IPS-20b (cell line): Measurements from ENCODE around the gene NDE1.

ENCODE experiments used
- H3K27ac ChIP-seq: one replicate; pipeline ENCODE4 v1.5.1; 2013; ENCODE audit warnings: low read length
- H3K27me3 ChIP-seq: 2 replicates; pipeline ENCODE4 v1.6.1; 2013; ENCODE audit warnings: mild to moderate bottlenecking, low read length, inconsistent platforms; ENCODE audit not compliant: insufficient read depth
- H3K36me3 ChIP-seq: 2 replicates; pipeline ENCODE4 v1.6.1; 2013; ENCODE audit warnings: low read depth, mild to moderate bottlenecking, inconsistent platforms, low read length, moderate library complexity; ENCODE audit not compliant: insufficient read depth
- H3K4me1 ChIP-seq: 2 replicates; pipeline ENCODE4 v1.6.1; 2013; ENCODE audit warnings: mild to moderate bottlenecking, control low read depth, inconsistent platforms, low read length, moderate library complexity; ENCODE audit not compliant: insufficient read depth
- H3K4me3 ChIP-seq: 2 replicates; pipeline ENCODE4 v1.5.1; 2013; ENCODE audit warnings: mild to moderate bottlenecking, low read length, inconsistent platforms
- H3K9ac ChIP-seq: 2 replicates; pipeline ENCODE4 v1.6.1; 2013; ENCODE audit warnings: low read depth, mild to moderate bottlenecking, inconsistent platforms, low read length, moderate library complexity
- H3K9me3 ChIP-seq: 2 replicates; pipeline ENCODE4 v1.6.1; 2013; ENCODE audit warnings: mild to moderate bottlenecking, low read depth, low read length, inconsistent platforms; ENCODE audit not compliant: insufficient read depth

Gene NDE1

DNA sequence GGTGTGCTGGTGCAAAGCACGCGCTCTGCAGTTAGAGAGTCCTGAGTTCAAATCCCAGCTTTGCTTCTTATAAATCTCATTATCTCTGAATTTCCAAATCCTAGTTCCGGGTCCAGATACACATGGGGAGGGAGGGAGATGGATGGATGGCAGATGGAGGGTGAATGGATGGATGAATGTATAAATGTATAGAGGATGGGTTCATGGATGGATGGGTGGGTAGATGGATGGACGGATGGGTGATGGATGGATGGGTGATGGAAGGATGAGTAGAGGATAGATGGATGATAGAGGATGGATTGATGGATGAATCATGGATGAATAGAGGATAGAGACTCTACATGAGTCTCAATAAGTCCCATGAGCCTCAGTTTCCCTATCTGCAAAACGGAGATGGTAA is 116.9 kb downstream of the NDE1 start:
- Histone ChIP-seq H3K27ac (no peak overlapping the region), H3K9ac (no peak overlapping the region), H3K4me1 (no peaks in the 10 kb centered on the region), H3K9me3 (no peaks in the 10 kb centered on the region), H3K27me3 (no peaks in the 10 kb centered on the region), H3K4me3 (no peak overlapping the region), H3K36me3 (no peaks in the 10 kb centered on the region)

DNA sequence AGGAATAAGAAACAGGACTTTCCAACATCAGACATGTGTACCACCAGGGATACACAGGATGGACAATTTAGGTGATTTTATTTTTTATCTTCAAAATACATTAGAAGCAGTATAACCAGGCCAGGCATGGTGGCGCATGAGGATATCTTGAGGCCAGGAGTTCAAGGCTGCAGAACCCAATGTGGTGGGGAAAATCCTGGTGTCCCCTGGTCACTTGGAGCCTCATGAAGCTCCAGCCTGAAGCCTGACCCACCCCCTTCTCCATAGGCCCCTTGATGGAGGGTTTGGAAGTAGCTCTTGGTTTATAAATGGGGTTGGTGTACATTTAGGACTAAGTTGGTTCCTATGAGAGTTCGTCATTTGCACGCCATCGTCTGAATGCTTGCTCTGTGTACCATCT is 118.2 kb downstream of the NDE1 start:
- no peaks in the 10 kb centered on the region for H3K27me3 ChIP-seq
- H3K4me3 ChIP-seq = no peak overlapping the region
- no peaks in the 10 kb centered on the region for H3K36me3 ChIP-seq
- H3K4me1 ChIP-seq = no peaks in the 10 kb centered on the region
- no peak overlapping the region for H3K27ac ChIP-seq
- no peak overlapping the region for H3K9ac ChIP-seq
- H3K9me3 ChIP-seq = no peaks in the 10 kb centered on the region

DNA sequence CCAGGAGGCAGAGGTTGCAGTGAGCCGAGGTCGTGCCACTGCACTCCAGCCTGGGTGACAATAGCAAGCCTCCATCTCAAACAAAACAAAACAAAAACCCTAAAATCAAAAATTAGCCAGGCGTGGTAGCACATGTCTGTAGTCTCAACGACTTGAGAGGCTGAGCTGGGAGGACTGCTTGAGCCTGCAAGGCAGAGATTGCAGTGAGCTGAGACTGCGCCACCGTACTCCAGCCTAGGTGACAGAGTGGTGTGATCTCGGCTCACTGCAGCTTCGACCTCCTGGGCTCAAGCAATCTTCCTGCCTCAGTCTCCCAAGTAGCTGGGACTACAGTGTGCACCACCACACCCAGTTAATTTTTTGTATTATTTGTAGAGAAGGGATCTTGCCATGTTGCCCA is 119.2 kb downstream of the NDE1 start:
- Histone ChIP-seq H3K9me3 (no peaks in the 10 kb centered on the region), H3K36me3 (no peaks in the 10 kb centered on the region), H3K4me3 (no peak overlapping the region), H3K27ac (no peak overlapping the region), H3K4me1 (no peaks in the 10 kb centered on the region), H3K9ac (no peak overlapping the region), H3K27me3 (no peaks in the 10 kb centered on the region)

DNA sequence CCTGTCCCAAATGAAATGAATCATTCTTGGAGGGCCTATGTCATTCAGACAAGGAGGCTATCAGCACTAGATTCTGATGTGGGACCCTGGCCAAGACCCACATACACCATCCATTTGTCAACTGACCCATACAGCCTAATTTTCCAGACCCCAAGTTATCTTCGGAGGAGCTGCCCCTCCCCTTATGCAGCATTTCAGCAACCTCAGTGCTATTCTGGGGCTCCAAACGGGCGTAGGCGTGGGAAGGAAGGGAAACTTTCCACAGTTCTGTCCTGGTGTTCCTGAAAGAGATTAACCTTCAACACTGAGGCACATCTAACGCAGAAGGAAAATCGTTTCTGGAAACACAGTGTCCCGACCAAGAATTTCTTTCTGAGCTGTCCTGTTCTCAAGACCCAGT is 120.1 kb downstream of the NDE1 start:
- no peaks in the 10 kb centered on the region for H3K9me3 ChIP-seq
- H3K4me1 ChIP-seq = no peaks in the 10 kb centered on the region
- no peak overlapping the region for H3K9ac ChIP-seq
- no peaks in the 10 kb centered on the region for H3K36me3 ChIP-seq
- no peak overlapping the region for H3K4me3 ChIP-seq
- no peaks in the 10 kb centered on the region for H3K27me3 ChIP-seq
- H3K27ac ChIP-seq = no peak overlapping the region

DNA sequence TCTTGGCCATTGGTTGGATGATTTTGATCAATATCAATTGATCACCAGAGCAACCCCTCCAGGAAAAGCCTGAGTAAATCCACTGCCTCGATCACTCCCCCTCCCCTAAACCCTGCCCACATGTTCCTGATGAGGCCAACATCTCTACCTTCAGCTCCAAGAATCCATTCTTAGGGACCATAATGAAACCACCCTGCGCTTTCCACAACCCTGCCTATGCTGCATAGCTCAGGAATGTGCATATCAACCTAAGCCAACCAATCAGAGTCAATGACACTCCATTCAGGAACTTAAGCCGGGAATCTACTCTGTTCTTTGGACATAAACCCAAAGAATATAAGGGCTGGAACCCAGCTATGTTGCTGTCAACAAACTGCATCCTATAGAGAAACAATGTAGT is 120.5 kb downstream of the NDE1 start:
- no peak overlapping the region for H3K9ac ChIP-seq
- no peaks in the 10 kb centered on the region for H3K4me1 ChIP-seq
- no peaks in the 10 kb centered on the region for H3K27me3 ChIP-seq
- H3K9me3 ChIP-seq = no peaks in the 10 kb centered on the region
- no peak overlapping the region for H3K4me3 ChIP-seq
- no peaks in the 10 kb centered on the region for H3K36me3 ChIP-seq
- no peak overlapping the region for H3K27ac ChIP-seq

DNA sequence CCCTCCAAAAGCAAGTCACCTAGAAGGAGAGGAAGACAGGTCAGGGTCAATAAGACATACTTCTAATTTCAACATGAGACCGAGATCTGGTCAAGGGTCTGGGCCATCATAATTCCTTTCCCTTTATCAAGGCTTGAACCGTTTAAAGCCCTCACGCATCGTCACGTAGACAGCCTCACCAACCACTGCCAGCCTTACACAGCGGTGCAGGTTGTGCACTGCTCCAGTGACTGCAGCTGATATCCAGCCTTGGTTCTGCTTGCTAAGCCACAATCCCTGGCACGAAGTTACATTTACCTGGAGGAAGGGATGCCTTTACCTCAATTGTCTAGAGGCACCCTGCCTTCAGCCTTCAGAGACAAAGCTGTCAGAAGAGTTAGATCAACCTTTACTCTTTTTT is 121.6 kb downstream of the NDE1 start:
- Histone ChIP-seq H3K4me1 (no peaks in the 10 kb centered on the region), H3K9me3 (no peaks in the 10 kb centered on the region), H3K9ac (no peak overlapping the region), H3K36me3 (no peaks in the 10 kb centered on the region), H3K27ac (no peak overlapping the region), H3K27me3 (no peaks in the 10 kb centered on the region; the same call in 1 of the 2 replicates), H3K4me3 (no peak overlapping the region)

DNA sequence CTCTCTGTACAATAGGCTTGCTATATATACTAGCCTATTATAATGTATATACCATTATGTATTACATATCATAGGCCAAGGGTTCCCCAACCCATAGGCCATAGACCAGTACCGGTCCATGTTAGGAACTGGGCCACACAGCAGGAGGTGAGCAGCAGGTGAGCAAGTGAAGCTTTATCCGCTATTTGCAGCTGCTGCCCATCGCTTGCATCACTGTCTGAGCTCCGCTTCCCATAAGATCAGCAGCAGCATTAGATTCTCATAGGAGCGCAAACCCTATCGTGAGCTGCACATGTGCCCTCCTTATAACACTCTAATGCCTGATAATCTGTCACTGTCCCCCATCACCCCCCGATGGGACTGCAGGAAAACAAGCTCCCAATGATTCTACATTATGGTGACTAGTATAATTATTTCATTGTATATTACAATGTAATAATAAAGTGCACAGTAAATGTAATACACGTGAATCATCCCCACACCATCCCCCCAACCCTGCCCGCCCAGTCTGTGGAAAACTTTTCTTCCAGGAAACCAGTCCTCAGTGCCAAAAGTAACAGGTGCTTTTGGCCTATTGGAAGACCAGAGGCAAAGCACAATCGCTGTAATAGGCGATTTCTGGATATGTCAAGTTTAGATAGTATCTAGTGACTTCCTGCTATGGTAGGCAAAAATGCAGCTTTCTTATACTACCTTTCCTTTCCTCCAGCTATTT is 122.7 kb downstream of the NDE1 start:
- Histone ChIP-seq H3K4me1 (no peaks in the 10 kb centered on the region), H3K27ac (no peak overlapping the region), H3K9me3 (no peaks in the 10 kb centered on the region), H3K9ac (no peak overlapping the region), H3K36me3 (no peaks in the 10 kb centered on the region), H3K27me3 (no peaks in the 10 kb centered on the region; the same call in 1 of the 2 replicates), H3K4me3 (no peak overlapping the region)

DNA sequence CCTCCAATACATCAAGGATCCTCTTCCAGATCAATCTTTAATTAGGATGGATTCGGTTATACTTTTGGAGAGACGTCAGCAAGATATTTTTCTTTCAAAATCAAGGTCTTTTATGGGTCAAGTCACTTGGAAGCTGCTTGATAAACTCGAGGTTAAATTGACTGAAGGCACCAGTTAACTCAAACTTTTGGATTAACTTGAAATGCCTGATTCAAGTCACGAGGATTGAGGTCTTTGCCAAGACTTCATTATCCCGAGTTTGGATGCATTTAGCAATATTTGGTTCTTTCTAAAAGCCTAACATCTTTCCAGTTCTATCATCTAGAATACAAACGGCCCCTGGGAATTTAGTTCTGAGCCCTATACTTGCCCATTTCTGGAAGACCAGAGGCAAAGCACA is 123.9 kb downstream of the NDE1 start:
- Histone ChIP-seq H3K27ac (no peak overlapping the region), H3K9ac (no peak overlapping the region), H3K4me3 (no peak overlapping the region), H3K36me3 (no peaks in the 10 kb centered on the region), H3K9me3 (no peaks in the 10 kb centered on the region), H3K4me1 (no peaks in the 10 kb centered on the region), H3K27me3 (peaks cover 3% of the 10 kb centered on the region)

DNA sequence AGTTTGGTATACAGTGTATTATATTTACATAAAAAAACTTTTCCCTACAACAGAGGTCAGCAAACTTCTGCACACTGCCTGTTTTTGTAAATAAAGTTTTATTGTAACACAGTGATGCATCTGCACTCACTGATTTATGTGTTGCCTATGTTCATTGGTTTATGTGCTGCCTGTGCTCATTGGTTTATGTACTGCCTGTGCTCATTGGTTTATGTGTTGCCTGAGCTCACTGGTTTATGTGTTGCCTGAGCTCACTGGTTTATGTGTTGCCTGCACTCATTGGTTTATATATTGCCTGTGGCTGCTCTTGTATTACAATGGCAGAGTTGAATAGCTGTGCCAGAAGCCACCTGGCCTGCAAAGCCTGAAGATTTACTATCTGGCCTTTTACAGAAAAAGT is 125.2 kb downstream of the NDE1 start:
- H3K4me1 ChIP-seq = no peaks in the 10 kb centered on the region

DNA sequence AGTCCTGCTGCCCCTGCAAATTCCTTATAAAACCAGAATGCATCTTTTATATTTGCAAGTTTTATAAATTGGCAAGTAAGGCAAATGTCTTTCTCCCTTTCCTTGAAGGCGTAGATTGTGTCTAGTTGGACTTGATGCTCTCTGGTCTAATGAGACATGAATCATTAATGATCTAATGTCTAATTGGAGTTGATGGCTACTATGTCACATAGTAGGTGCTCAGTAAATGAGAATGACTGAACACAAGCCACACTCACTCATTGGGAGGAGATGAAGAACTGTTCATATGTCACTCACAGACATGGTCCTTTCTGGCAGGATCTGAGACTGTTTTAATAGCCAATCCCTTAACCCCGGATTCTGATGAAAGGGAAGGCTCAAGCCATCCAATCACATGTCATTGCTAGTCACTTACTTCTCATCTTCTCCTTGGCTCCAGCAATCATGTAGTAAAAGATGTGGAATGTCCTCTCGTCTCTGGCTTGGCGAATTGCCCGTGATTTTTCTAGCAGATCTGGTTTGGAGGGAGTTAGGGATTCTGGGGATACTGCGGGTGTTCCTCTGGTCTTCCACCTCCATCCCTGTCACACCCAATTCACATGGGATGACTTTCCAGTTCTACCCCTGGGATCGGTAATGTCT is 125.7 kb downstream of the NDE1 start:
- no peak overlapping the region for H3K27ac ChIP-seq
- no peaks in the 10 kb centered on the region for H3K9me3 ChIP-seq
- peaks cover 3% of the 10 kb centered on the region for H3K27me3 ChIP-seq
- no peaks in the 10 kb centered on the region for H3K36me3 ChIP-seq
- H3K4me3 ChIP-seq = no peak overlapping the region
- H3K9ac ChIP-seq = no peak overlapping the region
- no peaks in the 10 kb centered on the region for H3K4me1 ChIP-seq

More for the DNA sequence above, 125.2 kb downstream of the NDE1 start:
- Histone ChIP-seq H3K36me3 (no peaks in the 10 kb centered on the region), H3K27me3 (peaks cover 3% of the 10 kb centered on the region), H3K9ac (no peak overlapping the region), H3K4me3 (no peak overlapping the region), H3K27ac (no peak overlapping the region), H3K9me3 (no peaks in the 10 kb centered on the region)
